WTC11 (cell line): ENCODE measurements around the gene LCN12. TPM values are rescaled to one million over a fixed set of nuclear protein-coding genes. Genes with fewer than 3 reads are reported as not detected.

Source experiments
- ATAC-seq: fragments of 200-7000 bp; cut with Tn5 transposase; 2 replicates; pipeline ENCODE4 v1.10.0; 2021; ENCODE audit warnings: mild to moderate bottlenecking, moderate library complexity
- CTCF ChIA-PET: fragments of 300-600 bp; sonication (Branson Sonifier 250); formaldehyde crosslinking; loops from one replicate; lab custom pipeline; 2021; ENCODE audit warnings: antibody characterized with exemption; lab: Charles Lee
- POLR2A ChIA-PET: fragments of 350-600 bp; sonication (Branson Sonifier 250); formaldehyde crosslinking; loops from one replicate; lab custom pipeline; 2021; ENCODE audit warnings: antibody characterized with exemption; lab: Charles Lee
- DNase-seq: peaks from one replicate; pipeline ENCODE4 v3.0.0; 2021; ENCODE audit warnings: low spot score
- H3K27ac Mint-ChIP-seq: 2 replicates; pipeline ENCODE4 v1.8.0; 2021; ENCODE audit warnings: mixed read lengths
- H3K27me3 Mint-ChIP-seq: 2 replicates; pipeline ENCODE4 v1.8.0; 2021; ENCODE audit warnings: low read depth, mild to moderate bottlenecking, moderate library complexity, mixed read lengths
- H3K36me3 Mint-ChIP-seq: 2 replicates; pipeline ENCODE4 v1.8.0; 2021; ENCODE audit warnings: mixed read lengths
- H3K4me1 Mint-ChIP-seq: 2 replicates; pipeline ENCODE4 v1.8.0; 2022; ENCODE audit warnings: mixed read lengths
- H3K4me3 Mint-ChIP-seq: 2 replicates; pipeline ENCODE4 v1.8.0; 2021; ENCODE audit warnings: mild to moderate bottlenecking, moderate library complexity, mixed read lengths
- H3K9me3 Mint-ChIP-seq: 2 replicates; pipeline ENCODE4 v1.8.0; 2021; ENCODE audit warnings: mixed read lengths
- ATF1 ChIP-seq: sonication (generic); formaldehyde crosslinking; IDR thresholded peaks from 2 replicates; pipeline ENCODE4 v1.8.1; 2023; ENCODE audit warnings: mild to moderate bottlenecking, moderate library complexity, missing genetic modification reagents
- ETV6 ChIP-seq: sonication (generic); formaldehyde crosslinking; IDR thresholded peaks from 2 replicates; pipeline ENCODE4 v1.8.1; 2022; ENCODE audit warnings: mild to moderate bottlenecking, missing genetic modification reagents
- HMGA2 ChIP-seq: fragments of 250-450 bp; sonication (Bioruptor Pico); IDR thresholded peaks from 2 replicates; pipeline ENCODE4 v1.4.0; 2021; ENCODE audit warnings: mild to moderate bottlenecking, moderate library complexity
- MXD4 ChIP-seq: fragments of 250-450 bp; sonication (Bioruptor Pico); IDR thresholded peaks from 2 replicates; pipeline ENCODE4 v1.8.0; 2021; ENCODE audit warnings: mild to moderate bottlenecking, moderate library complexity, borderline replicate concordance
- NFE2L1 ChIP-seq: sonication (generic); formaldehyde crosslinking; IDR thresholded peaks from 2 replicates; pipeline ENCODE4 v1.8.1; 2023; ENCODE audit warnings: missing genetic modification reagents
- NR3C1 ChIP-seq: sonication (generic); formaldehyde crosslinking; conservative IDR thresholded peaks from 2 replicates; pipeline ENCODE4 v1.8.1; 2023; ENCODE audit warnings: low read depth, mild to moderate bottlenecking, missing genetic modification reagents
- RORB ChIP-seq: fragments of 250-450 bp; sonication (Bioruptor Pico); IDR thresholded peaks from 2 replicates; pipeline ENCODE4 v1.9.0; 2021; ENCODE audit warnings: mild to moderate bottlenecking
- SMAD4 ChIP-seq: sonication (generic); formaldehyde crosslinking; IDR thresholded peaks from 2 replicates; pipeline ENCODE4 v1.8.0; 2022; ENCODE audit warnings: mild to moderate bottlenecking, missing genetic modification reagents
- SOX15 ChIP-seq: fragments of 250-450 bp; sonication (Bioruptor Pico); IDR thresholded peaks from 2 replicates; pipeline ENCODE4 v1.9.0; 2021; ENCODE audit warnings: mild to moderate bottlenecking
- SP1 ChIP-seq: sonication (generic); formaldehyde crosslinking; conservative IDR thresholded peaks from 2 replicates; pipeline ENCODE4 v1.8.1; 2022; ENCODE audit warnings: missing genetic modification reagents
- TP53 ChIP-seq: sonication (generic); formaldehyde crosslinking; IDR thresholded peaks from 2 replicates; pipeline ENCODE4 v1.8.1; 2023; ENCODE audit warnings: mild to moderate bottlenecking, missing genetic modification reagents
- ZBTB21 ChIP-seq: sonication (generic); formaldehyde crosslinking; IDR thresholded peaks from 2 replicates; pipeline ENCODE4 v1.8.1; 2023; ENCODE audit warnings: mild to moderate bottlenecking, missing genetic modification reagents, borderline replicate concordance
- ZBTB43 ChIP-seq: sonication (generic); formaldehyde crosslinking; IDR thresholded peaks from 2 replicates; pipeline ENCODE4 v1.8.1; 2023; ENCODE audit warnings: mild to moderate bottlenecking, missing genetic modification reagents
- ZNF263 ChIP-seq: sonication (generic); formaldehyde crosslinking; IDR thresholded peaks from 2 replicates; pipeline ENCODE4 v1.8.1; 2022; ENCODE audit warnings: low read depth, mild to moderate bottlenecking, moderate library complexity, missing genetic modification reagents
- ZNF671 ChIP-seq: fragments of 250-450 bp; sonication (Bioruptor Pico); IDR thresholded peaks from 2 replicates; pipeline ENCODE4 v1.8.0; 2021; ENCODE audit warnings: mild to moderate bottlenecking
- total RNA-seq: library from RNA; stranded (reverse); gene quantifications from 3 replicates; pipeline ENCODE4 v1.2.3, GENCODE V29; 2021
- TF ChIP-seq, protein P1 (sequence below): sonication (generic); formaldehyde crosslinking; conservative IDR thresholded peaks from 2 replicates; pipeline ENCODE4 v1.8.1; 2023; ENCODE audit warnings: mild to moderate bottlenecking, low read depth, missing genetic modification reagents, moderate library complexity
- TF ChIP-seq, protein P2 (sequence below): fragments of 250-450 bp; sonication (Bioruptor Pico); IDR thresholded peaks from 2 replicates; pipeline ENCODE4 v2.1.2; 2022; ENCODE audit warnings: mild to moderate bottlenecking, moderate library complexity

Gene LCN12
- total RNA-seq, 1 experiment from 2014 or later, result 1.9 TPM

GRCh38 chr9:136985027-136985602 is 33.0 kb downstream of the LCN12 start:
- CTCF ChIA-PET, result interaction anchor here (0.6 to 3.2 kb wide), 14 partner anchors 10 to 476 kb away, joined by 3 to 24 read pairs (median 4); partner anchors contain the start of gene CLIC3
- H3K4me3 Mint-ChIP-seq, result peak overlapping the region; percentile 49

GRCh38 chr9:136985853-136986252 is 33.8 kb downstream of the LCN12 start:
- DNase-seq (peak; percentile 53), ATAC-seq (peak; percentile 13; the same call in 1 of the 2 replicates)
- POLR2A ChIA-PET, result no interaction called here
- Mint-ChIP-seq H3K9me3 (peaks cover 8% of the 10 kb centered on the region), H3K4me1 (no peaks in the 10 kb centered on the region), H3K4me3 (peak overlapping the region; percentile 47; the same call in 1 of the 2 replicates), H3K27me3 (peaks cover 46% of the 10 kb centered on the region), H3K27ac (no peak overlapping the region), H3K36me3 (no peaks in the 10 kb centered on the region)
- CTCF ChIA-PET, result interaction anchor here (0.6 to 3.2 kb wide), 8 partner anchors 10 to 476 kb away, joined by 3 to 24 read pairs (median 5); partner anchors contain the start of gene CLIC3
- TF ChIP-seq NFE2L1 (CRISPR knock-in tag), result no peak
- TF ChIP-seq RORB (CRISPR knock-in tag), result no peak
- no peak for TF ChIP-seq HMGA2 (CRISPR knock-in tag)
- no peak for TF ChIP-seq NR3C1
- no peak for TF ChIP-seq ZNF263 (CRISPR knock-in tag)
- no peak for TF ChIP-seq TP53 (CRISPR knock-in tag)
- TF ChIP-seq, protein P1, sequence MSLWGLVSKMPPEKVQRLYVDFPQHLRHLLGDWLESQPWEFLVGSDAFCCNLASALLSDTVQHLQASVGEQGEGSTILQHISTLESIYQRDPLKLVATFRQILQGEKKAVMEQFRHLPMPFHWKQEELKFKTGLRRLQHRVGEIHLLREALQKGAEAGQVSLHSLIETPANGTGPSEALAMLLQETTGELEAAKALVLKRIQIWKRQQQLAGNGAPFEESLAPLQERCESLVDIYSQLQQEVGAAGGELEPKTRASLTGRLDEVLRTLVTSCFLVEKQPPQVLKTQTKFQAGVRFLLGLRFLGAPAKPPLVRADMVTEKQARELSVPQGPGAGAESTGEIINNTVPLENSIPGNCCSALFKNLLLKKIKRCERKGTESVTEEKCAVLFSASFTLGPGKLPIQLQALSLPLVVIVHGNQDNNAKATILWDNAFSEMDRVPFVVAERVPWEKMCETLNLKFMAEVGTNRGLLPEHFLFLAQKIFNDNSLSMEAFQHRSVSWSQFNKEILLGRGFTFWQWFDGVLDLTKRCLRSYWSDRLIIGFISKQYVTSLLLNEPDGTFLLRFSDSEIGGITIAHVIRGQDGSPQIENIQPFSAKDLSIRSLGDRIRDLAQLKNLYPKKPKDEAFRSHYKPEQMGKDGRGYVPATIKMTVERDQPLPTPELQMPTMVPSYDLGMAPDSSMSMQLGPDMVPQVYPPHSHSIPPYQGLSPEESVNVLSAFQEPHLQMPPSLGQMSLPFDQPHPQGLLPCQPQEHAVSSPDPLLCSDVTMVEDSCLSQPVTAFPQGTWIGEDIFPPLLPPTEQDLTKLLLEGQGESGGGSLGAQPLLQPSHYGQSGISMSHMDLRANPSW, result no peak

More at GRCh38 chr9:136985027-136985602, 33.0 kb downstream of the LCN12 start:
- no peak for DNase-seq
- 0 out of 2 replicates have a peak, but pooled peaks cover under 1% of the 10 kb centered on the region for H3K9me3 Mint-ChIP-seq
- peak; percentile 41 for ATAC-seq
- H3K27ac Mint-ChIP-seq, result no peak overlapping the region
- TF ChIP-seq SP1 (CRISPR knock-in tag), result 0 out of 2 replicates have a peak, but pooled peaks have one; percentile 22
- TF ChIP-seq ZBTB21 (CRISPR knock-in tag), result no peak
- POLR2A ChIA-PET, result interaction anchor here (0.6 to 1.2 kb wide), 2 partner anchors 37 to 104 kb away, joined by 3 to 5 read pairs; no protein-coding TSS in a partner anchor
- no peaks in the 10 kb centered on the region for H3K36me3 Mint-ChIP-seq
- peaks cover 38% of the 10 kb centered on the region for H3K27me3 Mint-ChIP-seq
- no peaks in the 10 kb centered on the region for H3K4me1 Mint-ChIP-seq

DNA sequence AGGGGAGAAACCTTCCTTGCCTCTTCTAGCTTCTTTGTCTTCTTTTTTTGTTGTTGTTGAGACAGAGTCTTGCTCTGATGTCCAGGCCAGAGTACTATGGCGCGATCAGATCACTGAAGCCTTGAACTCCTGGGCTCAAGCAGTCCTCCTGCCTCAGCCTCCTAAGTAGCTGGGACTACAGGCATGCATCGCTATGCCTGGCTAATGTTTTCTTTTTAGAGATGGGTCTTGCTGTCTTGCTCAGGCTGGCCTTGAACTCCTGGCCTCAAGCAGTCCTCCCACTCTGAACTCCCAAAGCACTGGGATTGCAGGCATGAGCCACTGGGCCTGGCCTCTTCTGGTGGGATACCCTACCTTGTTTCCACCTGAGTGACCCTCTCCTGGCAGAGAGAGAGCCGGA is 36.8 kb downstream of the LCN12 start:
- ChIA-PET POLR2A (no interaction called here), CTCF (interaction anchor here (0.5 to 1.9 kb wide), 6 partner anchors 11 to 147 kb away, joined by 3 to 7 read pairs (median 4); partner anchors contain the start of gene AJM1)
- no peaks in the 10 kb centered on the region; the same call in 1 of the 2 replicates for H3K4me1 Mint-ChIP-seq
- no peak overlapping the region for H3K4me3 Mint-ChIP-seq
- peaks cover 9% of the 10 kb centered on the region for H3K9me3 Mint-ChIP-seq
- H3K36me3 Mint-ChIP-seq, result no peaks in the 10 kb centered on the region
- H3K27me3 Mint-ChIP-seq, result peaks cover 51% of the 10 kb centered on the region
- no peak overlapping the region for H3K27ac Mint-ChIP-seq
- TF ChIP-seq ZNF671 (CRISPR knock-in tag) (no peak), ETV6 (CRISPR knock-in tag) (no peak), ZBTB43 (CRISPR knock-in tag) (no peak), SMAD4 (CRISPR knock-in tag) (no peak), SOX15 (CRISPR knock-in tag) (no peak), ATF1 (no peak), MXD4 (CRISPR knock-in tag) (no peak)
- TF ChIP-seq, protein P1, result no peak
- TF ChIP-seq, protein P2, sequence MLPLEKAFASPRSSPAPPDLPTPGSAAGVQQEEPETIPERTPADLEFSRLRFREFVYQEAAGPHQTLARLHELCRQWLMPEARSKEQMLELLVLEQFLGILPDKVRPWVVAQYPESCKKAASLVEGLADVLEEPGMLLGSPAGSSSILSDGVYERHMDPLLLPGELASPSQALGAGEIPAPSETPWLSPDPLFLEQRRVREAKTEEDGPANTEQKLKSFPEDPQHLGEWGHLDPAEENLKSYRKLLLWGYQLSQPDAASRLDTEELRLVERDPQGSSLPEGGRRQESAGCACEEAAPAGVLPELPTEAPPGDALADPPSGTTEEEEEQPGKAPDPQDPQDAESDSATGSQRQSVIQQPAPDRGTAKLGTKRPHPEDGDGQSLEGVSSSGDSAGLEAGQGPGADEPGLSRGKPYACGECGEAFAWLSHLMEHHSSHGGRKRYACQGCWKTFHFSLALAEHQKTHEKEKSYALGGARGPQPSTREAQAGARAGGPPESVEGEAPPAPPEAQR (CRISPR knock-in tag), result no peak
- no peak for ATAC-seq
- no peak for DNase-seq
